ENCODE data around the gene RFX2. TPM values are rescaled to one million over a fixed set of nuclear protein-coding genes. Genes with fewer than 3 reads are reported as not detected.

The RFX2 gene
- total and polyA plus RNA-seq, 9 of the 15 experiments (the other 6 are each of a cell fraction or from before 2014, with no cell fraction given) = 3.6 to 18.7 (median 8.7) TPM

DNA sequence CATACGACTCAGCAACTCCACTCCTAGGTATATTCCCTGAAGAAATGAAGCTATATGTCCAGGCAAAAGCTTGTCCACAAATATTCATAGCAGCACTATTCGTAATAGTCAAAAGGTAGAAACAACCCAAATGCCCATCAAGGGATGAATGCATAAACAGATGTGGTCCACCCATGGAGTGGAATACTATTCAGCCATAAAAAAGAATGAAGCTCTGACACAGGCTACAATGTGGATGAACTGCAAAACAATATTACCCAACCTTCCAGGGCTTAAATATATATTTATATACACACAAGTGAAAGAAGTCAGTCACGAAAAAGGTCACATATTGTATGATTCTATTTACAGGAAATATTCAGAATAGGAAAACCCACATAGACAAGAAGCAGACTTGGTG, 19.7 kb downstream of the RFX2 start:
- FAIRE-seq (no peak), DNase-seq (ENCODE audit: extremely low read depth in 1 of 4, low spot score in 3 of 4) (no peak), ATAC-seq (no peak)
- Histone ChIP-seq H3K4me1 (replicated peaks in 1 of 2; ENCODE audit: control insufficient read depth in 2 of 2, insufficient read depth in 2 of 2, low read length in 2 of 2) (peaks cover 23 to 40% of the 10 kb centered on the region in 2 experiments), H3K4me3 (no peak overlapping the region), H3K36me3 (ENCODE audit: control insufficient read depth, insufficient read depth, low read length) (no peaks in the 10 kb centered on the region), H3K9me3 (replicated peaks; ENCODE audit: control insufficient read depth, insufficient read depth, low read depth, low read length) (no peaks in the 10 kb centered on the region), H3K9ac (ENCODE audit: insufficient read depth in 1 of 2, low read depth in 2 of 2, low read length in 2 of 2) (no peak overlapping the region), H3K27ac (ENCODE audit: extremely low read depth, low read depth, low read length) (no peak overlapping the region), H3K27me3 (ENCODE audit: control insufficient read depth in 2 of 2, insufficient read depth in 2 of 2, low read length in 2 of 2) (no peaks in the 10 kb centered on the region), H3K4me2 (ENCODE audit: insufficient read depth, low read length) (no peak overlapping the region), H3K79me2 (ENCODE audit: control insufficient read depth, insufficient read depth, low read length) (peaks cover 39% of the 10 kb centered on the region), H2AFZ (ENCODE audit: low read depth, low read length) (no peak overlapping the region), H3K9me1 (ENCODE audit: control insufficient read depth, insufficient read depth, low read length) (no peaks in the 10 kb centered on the region), H4K20me1 (replicated peaks; ENCODE audit: control insufficient read depth, insufficient read depth, low read length) (no peaks in the 10 kb centered on the region)
- in situ Hi-C loops (cut with MboI) (no loop called here), intact Hi-C loops (cut with micrococcal nuclease) (no loop called here)
- POLR2A ChIA-PET = interaction anchor here (0.6 to 0.8 kb wide), 2 partner anchors 10 to 123 kb away, joined by 3 to 4 read pairs; no protein-coding TSS in a partner anchor
- CTCF ChIA-PET (ENCODE audit: low intra/inter-chr PET ratio) = no interaction called here
- WGBS (ENCODE audit: insufficient coverage, low coverage, missing lambda C conversion rate) = 94% methylated on average over 3 of the region's 3 CpGs
- TF ChIP-seq KDM1A (IDR thresholded peaks at IDR 0.05) (peak; percentile 14 to 18; a peak in 1 of 4 replicates), PTBP1 (IDR thresholded peaks at IDR 0.05; ENCODE audit: low read depth, low read length) (no peak), MYNN (IDR thresholded peaks at IDR 0.05) (no peak), MYNN (CRISPR knock-in tag; IDR thresholded peaks at IDR 0.05) (no peak), MEIS2 (IDR thresholded peaks at IDR 0.05; ENCODE audit: partially characterized antibody) (no peak), RBM25 (IDR thresholded peaks at IDR 0.05; ENCODE audit: low read depth, low read length, severe bottlenecking) (peak; percentile 30), CC2D1A (IDR thresholded peaks at IDR 0.05) (no peak), ZSCAN32 (CRISPR knock-in tag; IDR thresholded peaks at IDR 0.05) (no peak), SIRT6 (IDR thresholded peaks at IDR 0.05; ENCODE audit: low read depth, low read length) (no peak), BHLHE40 (IDR thresholded peaks at IDR 0.05; ENCODE audit: low read length) (no peak), ZNF695 (CRISPR knock-in tag; IDR thresholded peaks at IDR 0.05) (no peak), NRF1 (conservative IDR thresholded peaks at IDR 0.05 in 1 of 2, IDR thresholded peaks at IDR 0.05 in 1 of 2) (no peak), CREB1 (IDR thresholded peaks at IDR 0.05) (no peak), CREB1 (CRISPR knock-in tag; IDR thresholded peaks at IDR 0.05) (no peak), ZNF146 (CRISPR knock-in tag; IDR thresholded peaks at IDR 0.05; ENCODE audit: unreplicated experiment) (peak; percentile 92), ZNF75A (CRISPR knock-in tag; IDR thresholded peaks at IDR 0.05) (no peak)
- TF ChIP-seq, protein P1, sequence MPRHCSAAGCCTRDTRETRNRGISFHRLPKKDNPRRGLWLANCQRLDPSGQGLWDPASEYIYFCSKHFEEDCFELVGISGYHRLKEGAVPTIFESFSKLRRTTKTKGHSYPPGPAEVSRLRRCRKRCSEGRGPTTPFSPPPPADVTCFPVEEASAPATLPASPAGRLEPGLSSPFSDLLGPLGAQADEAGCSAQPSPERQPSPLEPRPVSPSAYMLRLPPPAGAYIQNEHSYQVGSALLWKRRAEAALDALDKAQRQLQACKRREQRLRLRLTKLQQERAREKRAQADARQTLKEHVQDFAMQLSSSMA (CRISPR knock-in tag; IDR thresholded peaks at IDR 0.05) = no peak
- TF ChIP-seq, protein P2, sequence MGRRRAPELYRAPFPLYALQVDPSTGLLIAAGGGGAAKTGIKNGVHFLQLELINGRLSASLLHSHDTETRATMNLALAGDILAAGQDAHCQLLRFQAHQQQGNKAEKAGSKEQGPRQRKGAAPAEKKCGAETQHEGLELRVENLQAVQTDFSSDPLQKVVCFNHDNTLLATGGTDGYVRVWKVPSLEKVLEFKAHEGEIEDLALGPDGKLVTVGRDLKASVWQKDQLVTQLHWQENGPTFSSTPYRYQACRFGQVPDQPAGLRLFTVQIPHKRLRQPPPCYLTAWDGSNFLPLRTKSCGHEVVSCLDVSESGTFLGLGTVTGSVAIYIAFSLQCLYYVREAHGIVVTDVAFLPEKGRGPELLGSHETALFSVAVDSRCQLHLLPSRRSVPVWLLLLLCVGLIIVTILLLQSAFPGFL (CRISPR knock-in tag; IDR thresholded peaks at IDR 0.05) = no peak
- TF ChIP-seq, protein P3, sequence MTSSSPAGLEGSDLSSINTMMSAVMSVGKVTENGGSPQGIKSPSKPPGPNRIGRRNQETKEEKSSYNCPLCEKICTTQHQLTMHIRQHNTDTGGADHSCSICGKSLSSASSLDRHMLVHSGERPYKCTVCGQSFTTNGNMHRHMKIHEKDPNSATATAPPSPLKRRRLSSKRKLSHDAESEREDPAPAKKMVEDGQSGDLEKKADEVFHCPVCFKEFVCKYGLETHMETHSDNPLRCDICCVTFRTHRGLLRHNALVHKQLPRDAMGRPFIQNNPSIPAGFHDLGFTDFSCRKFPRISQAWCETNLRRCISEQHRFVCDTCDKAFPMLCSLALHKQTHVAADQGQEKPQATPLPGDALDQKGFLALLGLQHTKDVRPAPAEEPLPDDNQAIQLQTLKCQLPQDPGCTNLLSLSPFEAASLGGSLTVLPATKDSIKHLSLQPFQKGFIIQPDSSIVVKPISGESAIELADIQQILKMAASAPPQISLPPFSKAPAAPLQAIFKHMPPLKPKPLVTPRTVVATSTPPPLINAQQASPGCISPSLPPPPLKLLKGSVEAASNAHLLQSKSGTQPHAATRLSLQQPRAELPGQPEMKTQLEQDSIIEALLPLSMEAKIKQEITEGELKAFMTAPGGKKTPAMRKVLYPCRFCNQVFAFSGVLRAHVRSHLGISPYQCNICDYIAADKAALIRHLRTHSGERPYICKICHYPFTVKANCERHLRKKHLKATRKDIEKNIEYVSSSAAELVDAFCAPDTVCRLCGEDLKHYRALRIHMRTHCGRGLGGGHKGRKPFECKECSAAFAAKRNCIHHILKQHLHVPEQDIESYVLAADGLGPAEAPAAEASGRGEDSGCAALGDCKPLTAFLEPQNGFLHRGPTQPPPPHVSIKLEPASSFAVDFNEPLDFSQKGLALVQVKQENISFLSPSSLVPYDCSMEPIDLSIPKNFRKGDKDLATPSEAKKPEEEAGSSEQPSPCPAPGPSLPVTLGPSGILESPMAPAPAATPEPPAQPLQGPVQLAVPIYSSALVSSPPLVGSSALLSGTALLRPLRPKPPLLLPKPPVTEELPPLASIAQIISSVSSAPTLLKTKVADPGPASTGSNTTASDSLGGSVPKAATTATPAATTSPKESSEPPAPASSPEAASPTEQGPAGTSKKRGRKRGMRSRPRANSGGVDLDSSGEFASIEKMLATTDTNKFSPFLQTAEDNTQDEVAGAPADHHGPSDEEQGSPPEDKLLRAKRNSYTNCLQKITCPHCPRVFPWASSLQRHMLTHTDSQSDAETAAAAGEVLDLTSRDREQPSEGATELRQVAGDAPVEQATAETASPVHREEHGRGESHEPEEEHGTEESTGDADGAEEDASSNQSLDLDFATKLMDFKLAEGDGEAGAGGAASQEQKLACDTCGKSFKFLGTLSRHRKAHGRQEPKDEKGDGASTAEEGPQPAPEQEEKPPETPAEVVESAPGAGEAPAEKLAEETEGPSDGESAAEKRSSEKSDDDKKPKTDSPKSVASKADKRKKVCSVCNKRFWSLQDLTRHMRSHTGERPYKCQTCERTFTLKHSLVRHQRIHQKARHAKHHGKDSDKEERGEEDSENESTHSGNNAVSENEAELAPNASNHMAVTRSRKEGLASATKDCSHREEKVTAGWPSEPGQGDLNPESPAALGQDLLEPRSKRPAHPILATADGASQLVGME (CRISPR knock-in tag; IDR thresholded peaks at IDR 0.05) = no peak
- no TSS peak for BruUV-seq (replicated peaks)
